ENCODE results near the gene PIGZ. TPM values are rescaled to one million over a fixed set of nuclear protein-coding genes. Genes with fewer than 3 reads are reported as not detected.

Gene PIGZ, protein sequence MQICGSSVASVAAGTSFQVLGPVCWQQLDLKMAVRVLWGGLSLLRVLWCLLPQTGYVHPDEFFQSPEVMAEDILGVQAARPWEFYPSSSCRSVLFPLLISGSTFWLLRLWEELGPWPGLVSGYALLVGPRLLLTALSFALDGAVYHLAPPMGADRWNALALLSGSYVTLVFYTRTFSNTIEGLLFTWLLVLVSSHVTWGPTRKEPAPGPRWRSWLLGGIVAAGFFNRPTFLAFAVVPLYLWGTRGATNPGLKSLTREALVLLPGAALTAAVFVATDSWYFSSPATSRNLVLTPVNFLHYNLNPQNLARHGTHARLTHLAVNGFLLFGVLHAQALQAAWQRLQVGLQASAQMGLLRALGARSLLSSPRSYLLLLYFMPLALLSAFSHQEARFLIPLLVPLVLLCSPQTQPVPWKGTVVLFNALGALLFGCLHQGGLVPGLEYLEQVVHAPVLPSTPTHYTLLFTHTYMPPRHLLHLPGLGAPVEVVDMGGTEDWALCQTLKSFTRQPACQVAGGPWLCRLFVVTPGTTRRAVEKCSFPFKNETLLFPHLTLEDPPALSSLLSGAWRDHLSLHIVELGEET
- under 1 TPM; 0.27 to 0.38 TPM for total RNA-seq

DNA sequence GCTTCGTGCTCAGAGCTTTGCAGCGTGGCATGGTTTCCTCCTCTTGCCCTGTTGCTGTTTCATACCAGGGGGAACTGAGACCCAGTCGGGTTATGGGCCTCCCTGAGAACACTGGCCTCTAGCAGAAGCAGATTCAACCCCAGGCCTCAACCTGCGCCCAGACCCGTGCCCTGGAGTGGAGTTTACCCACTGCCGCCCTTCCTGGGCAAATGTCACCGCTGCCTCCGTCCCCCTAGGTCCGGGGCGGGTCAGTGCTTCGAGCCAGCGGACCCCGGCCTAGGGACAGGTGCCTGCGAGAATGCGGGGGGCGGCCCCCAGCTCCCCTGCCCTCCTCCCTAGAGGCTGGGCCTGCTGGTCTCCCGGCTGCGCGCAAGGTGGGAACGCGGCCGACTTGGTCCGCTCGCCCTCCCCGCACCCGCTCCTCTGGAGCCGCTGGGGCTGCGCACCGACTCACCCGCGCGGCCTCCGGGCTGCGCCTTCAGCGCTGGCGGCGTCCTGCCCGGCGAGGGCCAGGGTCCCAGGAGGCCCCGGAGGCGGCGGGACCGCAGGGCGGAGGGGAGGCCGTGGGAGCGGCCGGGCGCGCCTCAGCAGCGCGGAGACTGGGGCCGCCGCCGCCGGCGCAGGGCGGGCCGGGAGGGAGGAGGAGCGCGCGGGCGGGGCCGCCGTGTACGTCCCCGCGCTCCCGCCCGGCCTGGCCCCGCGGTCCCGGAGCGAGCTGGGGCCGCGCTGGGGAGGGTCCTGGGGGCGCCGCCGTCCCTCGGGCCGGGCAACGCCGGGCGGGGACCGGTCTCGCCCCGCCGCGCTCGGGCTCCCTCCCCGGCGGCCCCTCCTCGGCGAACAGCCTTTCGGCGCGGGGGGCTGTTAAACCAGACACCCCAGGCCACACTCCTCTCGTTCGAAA is at the start of gene PIGZ:
TSS of gene PIGZ (minus strand) at position 601 of the 901 bp plus-strand sequence. CDS start 16,802 bp downstream, outside the sequence.
- Mint-ChIP-seq H3K9me3 (no peaks in the 10 kb centered on the region), H3K27ac (peak within 1 kb of the TSS; percentile 51), H3K4me1 (peaks cover 10% of the 10 kb centered on the region), H3K36me3 (peaks cover 4% of the 10 kb centered on the region), H3K4me3 (peak within 1 kb of the TSS; percentile 78), H3K27me3 (peaks cover 29% of the 10 kb centered on the region)
- DNase-seq = peak; percentile 53

DNA sequence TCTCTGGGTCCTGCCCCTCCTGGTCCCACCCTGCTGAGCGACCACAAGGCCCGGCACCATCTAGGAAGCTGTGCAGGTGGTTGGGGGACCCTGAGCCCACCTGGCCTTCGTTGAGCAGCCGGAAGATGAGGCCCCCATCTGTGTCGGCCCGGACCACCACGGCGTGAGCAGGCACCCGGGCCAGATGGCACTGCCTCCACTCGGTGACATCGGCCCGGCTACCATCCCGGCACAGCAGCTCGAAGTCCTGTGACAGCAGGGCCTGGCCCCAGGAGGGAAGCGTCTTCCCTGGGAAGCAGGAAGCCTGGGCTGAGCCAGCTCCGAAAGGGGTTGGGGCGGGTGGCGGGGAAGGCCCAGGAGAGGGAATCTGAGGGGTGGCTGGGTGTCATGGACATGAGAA is 48.4 kb upstream of the PIGZ start:
- no peak for DNase-seq
- Mint-ChIP-seq H3K4me3 (no peak overlapping the region), H3K27me3 (no peaks in the 10 kb centered on the region), H3K27ac (no peak overlapping the region), H3K9me3 (no peaks in the 10 kb centered on the region), H3K4me1 (no peaks in the 10 kb centered on the region), H3K36me3 (no peaks in the 10 kb centered on the region)

DNA sequence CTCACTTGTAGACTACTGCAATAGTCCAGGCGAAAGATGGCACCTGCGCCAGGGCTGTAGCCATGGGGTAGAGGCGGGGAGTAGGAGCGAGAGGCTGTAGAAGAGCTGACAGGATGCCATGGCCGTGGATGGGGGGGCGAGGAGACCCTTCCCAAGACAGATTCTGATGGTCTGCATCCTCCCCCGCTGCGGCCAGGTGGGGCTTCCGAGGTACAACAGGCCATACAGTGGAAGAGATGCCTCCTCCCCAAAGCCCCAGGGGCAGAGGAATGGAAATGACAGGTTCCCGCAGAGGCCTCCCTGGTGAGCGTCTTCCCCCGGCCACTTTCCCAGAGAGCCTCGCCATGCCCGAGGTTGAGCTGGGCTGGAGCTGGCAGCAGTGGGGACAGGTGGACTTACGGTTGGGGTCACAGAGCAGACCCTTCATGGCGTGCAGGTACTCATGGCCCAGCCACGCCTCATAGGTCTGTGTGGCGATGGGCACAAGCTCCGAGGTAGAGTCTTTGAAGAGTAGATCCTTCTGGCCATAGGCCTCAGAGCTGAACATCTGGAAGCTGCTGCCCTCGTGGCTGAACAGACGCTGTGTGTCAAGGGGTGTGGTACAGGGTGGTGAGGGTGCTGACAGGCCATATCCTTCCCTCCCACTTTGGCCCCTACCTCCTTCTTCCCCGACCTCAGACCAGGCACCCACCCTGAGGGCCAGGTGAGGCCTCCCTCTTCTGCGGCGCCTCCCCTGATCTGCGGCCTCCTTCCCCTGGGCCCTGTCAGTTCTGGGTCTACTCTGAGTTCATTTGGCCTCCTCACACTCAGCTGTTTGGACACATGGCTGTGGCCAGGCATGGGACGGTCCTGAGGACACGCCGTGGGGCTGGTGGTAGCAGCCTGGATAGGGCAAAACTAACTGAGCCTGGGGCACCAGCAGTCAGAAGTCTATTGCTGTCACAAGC is 47.4 kb upstream of the PIGZ start:
- no peak overlapping the region for H3K27ac Mint-ChIP-seq
- DNase-seq = no peak

DNA sequence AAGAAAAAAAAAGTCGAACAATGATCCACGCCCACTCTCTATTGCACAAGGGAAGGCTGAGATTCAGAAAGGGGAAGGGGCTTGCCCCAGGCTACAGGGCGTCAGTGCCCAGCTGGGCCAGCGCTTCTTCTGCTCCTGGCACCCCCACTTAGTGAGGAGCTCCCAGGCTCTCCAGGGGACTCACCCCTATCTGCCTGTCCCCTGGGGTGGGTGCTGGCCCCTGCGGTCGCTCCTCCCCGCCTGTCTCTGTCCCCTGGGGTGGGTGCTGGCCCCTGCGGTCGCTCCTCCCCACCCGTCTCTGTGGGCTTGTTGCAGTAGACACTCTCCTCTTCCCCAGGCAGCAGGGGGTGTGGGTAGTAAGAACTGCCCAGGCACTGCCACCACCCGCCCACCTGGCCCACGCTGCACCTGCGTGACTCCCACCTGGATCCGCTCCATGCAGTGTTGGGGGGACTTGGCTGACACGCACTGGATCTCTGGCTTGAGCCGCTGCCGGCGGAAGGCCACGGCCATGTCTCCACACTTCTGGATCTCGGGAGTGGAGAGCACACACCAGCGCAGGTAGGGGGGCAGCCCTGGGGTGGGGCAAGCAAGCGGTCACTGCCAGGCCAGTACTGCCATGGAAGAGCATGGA is 46.4 kb upstream of the PIGZ start:
- no peaks in the 10 kb centered on the region for H3K27me3 Mint-ChIP-seq
- H3K4me1 Mint-ChIP-seq = no peaks in the 10 kb centered on the region
- no peak for DNase-seq
- no peak overlapping the region for H3K27ac Mint-ChIP-seq
- no peak overlapping the region for H3K4me3 Mint-ChIP-seq
- H3K36me3 Mint-ChIP-seq = no peaks in the 10 kb centered on the region
- no peaks in the 10 kb centered on the region for H3K9me3 Mint-ChIP-seq

More for the DNA sequence above, 47.4 kb upstream of the PIGZ start:
- Mint-ChIP-seq H3K9me3 (no peaks in the 10 kb centered on the region), H3K4me1 (no peaks in the 10 kb centered on the region), H3K4me3 (no peak overlapping the region), H3K27me3 (no peaks in the 10 kb centered on the region), H3K36me3 (no peaks in the 10 kb centered on the region)

DNA sequence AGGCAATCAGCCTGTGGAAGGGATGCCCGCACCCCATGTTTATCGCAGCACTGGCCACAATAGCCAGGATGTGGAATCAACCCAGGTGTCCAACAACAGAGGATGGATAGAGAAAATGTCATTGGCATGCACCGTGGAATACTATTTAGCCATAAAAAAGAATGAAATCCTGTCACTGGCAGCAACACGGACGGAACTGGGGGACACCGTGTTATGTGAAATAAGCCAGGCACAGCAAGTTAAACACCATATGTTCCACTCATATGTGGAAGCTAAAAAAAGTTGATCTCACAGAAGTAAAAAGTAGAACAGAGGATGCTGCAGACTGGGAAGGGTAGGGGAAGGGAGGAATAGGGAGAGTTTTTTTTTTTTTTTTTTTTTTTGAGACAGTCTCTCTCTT is 45.4 kb upstream of the PIGZ start:
- Mint-ChIP-seq H3K4me3 (no peak overlapping the region), H3K27ac (no peak overlapping the region), H3K4me1 (no peaks in the 10 kb centered on the region), H3K36me3 (no peaks in the 10 kb centered on the region), H3K27me3 (no peaks in the 10 kb centered on the region), H3K9me3 (no peaks in the 10 kb centered on the region)
- DNase-seq = no peak

DNA sequence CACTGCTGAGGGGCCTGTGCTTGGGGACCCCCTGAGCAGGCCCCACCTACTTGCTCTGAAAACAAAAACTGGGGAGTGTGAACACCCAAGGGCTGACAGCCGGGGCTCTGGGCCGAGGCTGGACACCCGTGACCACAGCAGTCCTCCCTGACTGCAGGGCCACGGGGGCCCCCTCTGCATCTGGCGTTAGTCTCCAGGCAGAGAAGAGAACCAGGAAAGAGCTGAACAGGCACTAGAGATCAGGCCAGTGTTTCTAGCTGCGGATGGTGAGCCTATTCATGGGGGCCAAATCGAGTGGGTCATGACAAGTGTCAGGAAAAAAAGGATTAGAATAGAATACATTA is 43.9 kb upstream of the PIGZ start:
- H3K36me3 Mint-ChIP-seq = no peaks in the 10 kb centered on the region
- no peaks in the 10 kb centered on the region for H3K4me1 Mint-ChIP-seq

DNA sequence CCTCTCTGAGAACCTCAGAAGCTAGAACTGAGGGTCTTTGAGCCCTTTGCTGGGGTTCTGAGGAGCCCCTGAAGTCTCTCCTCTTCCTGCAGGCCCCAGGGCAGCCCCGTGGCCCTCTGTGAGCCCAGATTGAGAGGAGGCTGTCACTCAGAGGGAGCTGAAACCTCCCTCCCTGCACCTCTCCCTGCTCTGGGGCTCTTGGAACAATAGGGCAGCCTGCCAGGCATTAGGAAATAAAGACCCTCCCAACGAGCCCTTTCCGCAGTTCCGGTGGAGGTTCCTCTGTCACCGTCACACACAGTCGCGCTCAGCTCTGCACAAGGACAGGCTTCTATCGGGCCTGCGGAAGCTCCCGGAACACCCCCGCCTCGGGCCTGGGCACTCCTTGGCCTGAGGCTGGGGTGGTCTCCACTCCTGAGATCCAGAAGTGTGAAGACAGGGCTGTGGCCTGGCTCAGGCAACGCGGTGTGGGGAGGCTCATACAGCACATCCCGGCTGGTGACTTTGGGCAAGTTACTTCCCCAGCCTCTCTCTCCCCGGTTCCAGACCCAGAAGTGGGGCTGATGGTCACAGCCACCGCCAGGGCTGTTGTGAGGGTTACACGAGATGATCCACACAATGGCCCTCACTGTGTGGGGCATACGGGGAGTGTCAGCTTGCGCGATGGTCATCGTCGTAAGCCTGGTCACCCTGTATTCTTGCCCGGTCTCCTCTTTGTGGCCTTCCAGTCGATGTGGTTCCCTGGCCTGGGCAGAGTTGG is 43.3 kb upstream of the PIGZ start:
- H3K9me3 Mint-ChIP-seq = no peaks in the 10 kb centered on the region
- H3K4me3 Mint-ChIP-seq = no peak overlapping the region
- no peaks in the 10 kb centered on the region for H3K4me1 Mint-ChIP-seq
- no peaks in the 10 kb centered on the region for H3K36me3 Mint-ChIP-seq
- no peak overlapping the region for H3K27ac Mint-ChIP-seq
- no peaks in the 10 kb centered on the region for H3K27me3 Mint-ChIP-seq
- DNase-seq = no peak

More for the DNA sequence above, 43.9 kb upstream of the PIGZ start:
- no peaks in the 10 kb centered on the region for H3K9me3 Mint-ChIP-seq
- no peak overlapping the region for H3K4me3 Mint-ChIP-seq
- H3K27me3 Mint-ChIP-seq = no peaks in the 10 kb centered on the region
- no peak for DNase-seq
- no peak overlapping the region for H3K27ac Mint-ChIP-seq

DNA sequence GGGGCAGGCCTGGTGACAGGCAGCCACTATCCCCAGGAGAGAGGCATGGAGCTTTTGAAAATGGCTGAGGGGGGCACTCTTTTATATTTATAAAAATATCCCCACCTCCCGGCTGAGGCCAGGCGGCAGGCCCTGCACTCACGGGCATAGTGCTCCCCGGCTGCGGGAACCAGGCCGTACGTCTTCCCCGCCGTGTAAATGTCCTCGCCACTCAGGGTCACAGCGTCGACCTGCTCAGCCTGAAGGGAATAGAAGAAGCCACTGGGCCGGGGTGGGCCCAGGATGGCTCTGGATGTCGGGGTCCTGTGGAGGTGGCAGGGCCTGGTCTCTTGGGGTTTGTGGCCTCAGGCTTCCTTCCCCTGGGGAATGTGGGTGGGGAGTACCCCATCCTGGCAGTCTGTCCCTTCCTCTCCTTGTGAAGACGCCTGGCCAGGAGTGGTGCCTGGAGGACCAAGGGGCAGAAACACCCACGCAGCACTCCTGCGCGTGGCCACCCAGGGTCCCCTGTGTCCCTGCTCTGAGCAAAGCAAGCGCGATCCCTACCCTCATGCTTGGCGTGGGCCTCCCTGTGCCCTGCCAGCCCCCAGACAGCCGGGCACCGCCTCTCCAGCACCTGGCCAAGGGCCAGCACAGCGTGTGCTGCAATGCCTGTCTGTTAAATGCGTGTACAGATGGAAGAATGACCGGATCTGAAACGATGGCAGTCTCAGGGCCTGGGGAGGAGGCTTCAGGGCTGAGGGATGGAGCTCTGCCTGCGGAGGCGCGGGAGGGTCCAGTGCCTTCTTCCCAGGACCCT is 42.1 kb upstream of the PIGZ start:
- H3K27me3 Mint-ChIP-seq = no peaks in the 10 kb centered on the region

DNA sequence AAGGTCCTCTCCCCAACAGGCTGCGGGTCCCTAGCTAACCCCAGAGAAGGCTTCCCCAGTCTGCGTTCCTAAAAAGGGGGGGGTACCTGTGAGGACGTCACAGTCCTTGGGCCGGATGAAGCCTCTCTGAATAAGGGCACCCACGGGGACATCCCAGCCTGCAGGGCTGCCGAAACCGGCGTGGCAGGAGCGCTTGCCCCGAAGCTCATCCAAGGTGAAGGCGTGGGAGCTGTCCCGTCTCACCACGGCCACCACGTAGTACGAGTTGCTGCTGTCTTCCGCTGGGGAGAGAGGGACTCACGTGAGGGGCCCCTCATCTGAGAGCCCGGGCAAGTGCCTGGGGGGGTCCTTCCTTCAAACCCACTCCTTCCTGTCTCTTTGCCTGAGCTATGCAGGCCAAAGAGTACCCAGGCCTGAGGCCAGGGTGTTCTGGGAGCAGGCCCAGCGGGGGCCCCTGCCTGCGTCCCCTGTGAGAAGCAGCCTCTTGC is 40.9 kb upstream of the PIGZ start:
- no peaks in the 10 kb centered on the region for H3K4me1 Mint-ChIP-seq
- H3K9me3 Mint-ChIP-seq = no peaks in the 10 kb centered on the region
- H3K27ac Mint-ChIP-seq = no peak overlapping the region
- DNase-seq = no peak
- peaks cover 2% of the 10 kb centered on the region for H3K36me3 Mint-ChIP-seq
- peaks cover 3% of the 10 kb centered on the region for H3K27me3 Mint-ChIP-seq
- H3K4me3 Mint-ChIP-seq = no peak overlapping the region

More for the DNA sequence above, 42.1 kb upstream of the PIGZ start:
- Mint-ChIP-seq H3K9me3 (no peaks in the 10 kb centered on the region), H3K27ac (no peak overlapping the region), H3K36me3 (no peaks in the 10 kb centered on the region), H3K4me3 (no peak overlapping the region), H3K4me1 (no peaks in the 10 kb centered on the region)
- DNase-seq = no peak

DNA sequence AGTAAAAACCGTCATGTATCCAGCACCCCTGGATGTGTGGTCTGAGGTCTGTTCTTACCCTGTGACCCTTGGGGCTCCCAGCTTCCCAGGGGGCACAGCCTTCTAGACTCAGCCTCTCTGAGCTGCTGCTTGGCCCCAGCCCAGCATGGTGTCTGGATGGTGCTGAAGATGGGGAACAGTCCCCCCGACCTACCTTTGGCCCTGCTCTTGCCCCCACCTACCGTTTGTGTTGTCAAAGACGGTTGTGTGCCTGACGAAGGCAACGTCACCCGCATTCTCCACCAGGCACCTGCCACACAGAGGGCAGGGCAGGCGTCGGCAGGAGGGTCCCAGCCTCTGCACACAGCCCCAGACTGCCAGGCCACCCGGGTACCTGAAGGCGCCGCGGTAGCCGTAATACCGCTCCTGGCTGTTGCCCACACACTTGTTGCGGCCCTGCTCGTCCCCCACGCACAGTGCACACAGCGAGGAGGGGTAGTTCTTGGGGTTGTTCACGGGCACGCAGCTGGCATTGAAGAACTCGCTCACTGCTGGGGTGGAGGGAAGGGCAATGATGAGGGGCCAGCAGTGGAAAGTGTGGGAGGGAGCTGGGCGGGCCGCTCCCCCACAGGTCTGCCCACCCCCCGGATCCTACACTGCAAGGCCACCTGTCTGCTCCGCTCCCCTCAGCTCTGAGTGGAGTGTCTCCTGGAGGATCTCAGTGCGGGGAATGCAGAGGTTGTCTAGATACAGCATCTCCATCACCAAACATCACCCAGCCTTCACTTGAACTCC is 40.0 kb upstream of the PIGZ start:
- Mint-ChIP-seq H3K4me1 (peaks cover 8% of the 10 kb centered on the region), H3K27me3 (peaks cover 3% of the 10 kb centered on the region), H3K9me3 (no peaks in the 10 kb centered on the region), H3K27ac (no peak overlapping the region), H3K4me3 (no peak overlapping the region), H3K36me3 (peaks cover 2% of the 10 kb centered on the region)
- no peak for DNase-seq

DNA sequence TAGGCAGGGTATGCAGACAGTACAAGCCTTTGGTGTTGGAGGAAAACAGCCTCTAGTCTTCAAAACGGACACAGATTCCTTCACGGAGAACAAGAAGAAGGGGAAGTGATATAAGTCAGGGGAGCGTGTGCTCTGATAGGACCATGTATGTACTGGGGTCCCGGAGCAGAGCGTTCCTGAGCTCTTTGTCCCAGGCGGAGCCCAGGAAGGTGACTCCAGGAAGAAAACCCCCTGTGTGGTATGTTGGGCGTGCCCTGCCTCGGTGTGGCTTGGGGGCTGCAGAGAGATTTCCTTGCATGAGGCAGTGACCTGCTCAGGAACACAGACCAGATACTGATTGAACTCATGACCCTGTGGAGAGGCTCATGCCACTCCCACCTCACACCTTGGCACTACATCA is 39.3 kb upstream of the PIGZ start:
- Mint-ChIP-seq H3K36me3 (peaks cover 2% of the 10 kb centered on the region), H3K27me3 (peaks cover 3% of the 10 kb centered on the region), H3K4me3 (no peak overlapping the region), H3K4me1 (peaks cover 8% of the 10 kb centered on the region), H3K27ac (no peak overlapping the region), H3K9me3 (no peaks in the 10 kb centered on the region)
- DNase-seq = no peak

DNA sequence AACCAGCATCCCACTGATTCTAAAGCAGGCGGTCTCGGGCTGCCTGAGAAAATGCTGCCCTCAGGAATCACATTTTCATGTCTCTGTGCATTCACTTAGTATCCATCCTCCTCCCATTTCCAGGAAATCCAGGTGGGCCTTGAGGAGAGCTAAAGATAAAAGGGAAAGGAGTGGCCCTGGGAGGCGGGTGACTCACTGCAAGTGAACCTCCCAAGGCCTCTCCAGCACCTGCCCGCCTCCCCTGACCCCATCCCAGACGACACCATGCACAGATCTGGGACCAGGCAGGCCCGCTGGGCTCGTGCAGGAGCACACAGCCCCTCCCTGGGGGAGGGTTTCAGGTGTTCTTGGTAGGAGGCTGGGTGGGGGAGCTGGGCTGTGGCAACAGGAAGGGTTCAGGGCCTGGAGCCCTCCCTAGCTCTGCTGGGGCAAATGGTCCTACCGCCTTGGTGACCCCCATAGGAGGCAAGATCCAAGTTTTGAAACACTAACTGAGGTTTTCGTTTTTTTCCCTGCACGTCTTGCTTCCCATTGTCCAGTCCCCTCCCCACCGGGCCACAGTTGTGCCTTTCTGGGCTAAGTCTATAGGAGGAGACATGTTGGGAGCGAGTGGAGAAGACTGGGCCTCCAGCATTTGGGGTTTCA is 38.8 kb upstream of the PIGZ start:
- H3K36me3 Mint-ChIP-seq = peaks cover 2% of the 10 kb centered on the region

More for the DNA sequence above, 38.8 kb upstream of the PIGZ start:
- H3K27ac Mint-ChIP-seq = no peak overlapping the region
- DNase-seq = no peak
- no peak overlapping the region for H3K4me3 Mint-ChIP-seq
- peaks cover 3% of the 10 kb centered on the region for H3K27me3 Mint-ChIP-seq
- no peaks in the 10 kb centered on the region for H3K9me3 Mint-ChIP-seq
- peaks cover 8% of the 10 kb centered on the region for H3K4me1 Mint-ChIP-seq

Data from activated naive CD8-positive, alpha-beta T cell treated with anti-CD3 and anti-CD28 coated beads for 36 hours (primary cell).